ENCODE results near the gene TPST1.

Gene TPST1

GRCh38 chr7:66211429-66211828 is 6.3 kb downstream of the TPST1 start:
- TF ChIP-seq GATA3 (IDR thresholded peaks at IDR 0.05; ENCODE audit: low read depth, low read length) (no peak), GATA2 (IDR thresholded peaks at IDR 0.05; ENCODE audit: low read depth, low read length) (no peak)

GRCh38 chr7:66213637-66214036 is 8.5 kb downstream of the TPST1 start:
- TF ChIP-seq GATA3 (IDR thresholded peaks at IDR 0.05; ENCODE audit: low read depth, low read length) (no peak), GATA2 (IDR thresholded peaks at IDR 0.05; ENCODE audit: low read depth, low read length) (no peak)

- TF ChIP-seq GATA2 (IDR thresholded peaks at IDR 0.05; ENCODE audit: low read depth, low read length) (no peak), GATA3 (IDR thresholded peaks at IDR 0.05; ENCODE audit: low read depth, low read length) (no peak)
Measured at GRCh38 chr7:66216687-66217086, 11.6 kb downstream of the TPST1 start.

DNA sequence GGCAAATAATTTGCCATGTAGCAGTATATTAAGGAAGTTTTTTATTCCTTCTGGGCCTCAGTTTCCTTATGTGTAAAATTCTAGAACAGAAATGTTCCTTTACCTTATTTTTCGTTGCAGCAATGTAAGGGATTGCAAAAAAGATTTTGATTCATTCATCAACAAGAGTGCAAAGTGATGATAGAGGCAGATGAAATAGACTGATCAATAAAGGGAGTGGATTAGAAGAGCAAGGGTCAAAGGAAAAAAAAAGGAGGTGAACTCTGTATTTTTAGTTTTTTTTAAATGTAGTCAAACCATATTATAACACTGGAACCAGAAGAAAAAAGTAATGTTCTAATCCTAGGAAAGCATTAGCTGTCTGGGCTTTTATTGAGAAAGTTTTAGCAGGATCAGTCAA is 14.7 kb downstream of the TPST1 start:
- no peak for TF ChIP-seq GATA2 (IDR thresholded peaks at IDR 0.05; ENCODE audit: low read depth, low read length)

GRCh38 chr7:66221442-66221841 is 16.3 kb downstream of the TPST1 start:
- TF ChIP-seq GATA2 (IDR thresholded peaks at IDR 0.05; ENCODE audit: low read depth, low read length), result no peak
- no peak for TF ChIP-seq GATA3 (IDR thresholded peaks at IDR 0.05; ENCODE audit: low read depth, low read length)

- no peak for TF ChIP-seq GATA3 (IDR thresholded peaks at IDR 0.05; ENCODE audit: low read depth, low read length)
- no peak for TF ChIP-seq GATA2 (IDR thresholded peaks at IDR 0.05; ENCODE audit: low read depth, low read length)
Measured at GRCh38 chr7:66227808-66228207, 22.7 kb downstream of the TPST1 start.

GRCh38 chr7:66233638-66234037 is 28.5 kb downstream of the TPST1 start:
- TF ChIP-seq GATA3 (IDR thresholded peaks at IDR 0.05; ENCODE audit: low read depth, low read length), result no peak
- no peak for TF ChIP-seq GATA2 (IDR thresholded peaks at IDR 0.05; ENCODE audit: low read depth, low read length)

DNA sequence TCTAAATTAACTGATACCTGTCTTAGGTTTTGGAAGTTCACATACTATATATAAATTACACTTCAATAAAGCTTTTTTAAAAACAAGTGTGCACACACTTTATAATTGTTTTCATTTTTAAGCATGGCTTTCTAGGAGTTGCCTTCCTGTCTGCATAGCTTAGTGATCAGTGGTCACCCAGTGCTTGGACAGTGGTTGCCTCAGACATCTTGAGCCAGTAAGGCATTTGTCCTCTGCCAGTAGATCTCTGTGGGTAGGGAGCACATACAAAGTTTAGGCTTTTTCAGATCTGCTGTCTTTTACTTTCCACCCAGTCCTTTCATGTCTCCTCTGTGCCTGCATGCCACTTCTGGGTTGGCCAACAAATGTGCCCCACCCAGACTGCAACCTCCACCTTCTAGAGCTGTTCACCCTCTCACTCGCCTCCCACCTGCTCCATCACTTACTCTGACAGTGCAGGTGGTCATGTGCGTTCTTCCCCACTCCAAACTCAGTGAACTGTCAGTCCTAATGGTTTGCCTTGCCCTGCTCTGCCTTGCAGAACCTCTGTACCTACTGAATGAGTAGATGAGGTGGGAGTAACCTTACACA is 31.7 kb downstream of the TPST1 start:
- TF ChIP-seq GATA2 (IDR thresholded peaks at IDR 0.05; ENCODE audit: low read depth, low read length), result no peak

GRCh38 chr7:66237906-66238772 is 33.0 kb downstream of the TPST1 start:
- TF ChIP-seq GATA2 (IDR thresholded peaks at IDR 0.05; ENCODE audit: low read depth, low read length), result no peak
- TF ChIP-seq GATA3 (IDR thresholded peaks at IDR 0.05; ENCODE audit: low read depth, low read length), result no peak

- TF ChIP-seq GATA2 (IDR thresholded peaks at IDR 0.05; ENCODE audit: low read depth, low read length) (no peak), GATA3 (IDR thresholded peaks at IDR 0.05; ENCODE audit: low read depth, low read length) (no peak)
Measured at GRCh38 chr7:66238773-66239466, 33.8 kb downstream of the TPST1 start.

- no peak for TF ChIP-seq GATA3 (IDR thresholded peaks at IDR 0.05; ENCODE audit: low read depth, low read length)
- TF ChIP-seq GATA2 (IDR thresholded peaks at IDR 0.05; ENCODE audit: low read depth, low read length), result no peak
Measured at GRCh38 chr7:66239467-66239856, 34.3 kb downstream of the TPST1 start.

DNA sequence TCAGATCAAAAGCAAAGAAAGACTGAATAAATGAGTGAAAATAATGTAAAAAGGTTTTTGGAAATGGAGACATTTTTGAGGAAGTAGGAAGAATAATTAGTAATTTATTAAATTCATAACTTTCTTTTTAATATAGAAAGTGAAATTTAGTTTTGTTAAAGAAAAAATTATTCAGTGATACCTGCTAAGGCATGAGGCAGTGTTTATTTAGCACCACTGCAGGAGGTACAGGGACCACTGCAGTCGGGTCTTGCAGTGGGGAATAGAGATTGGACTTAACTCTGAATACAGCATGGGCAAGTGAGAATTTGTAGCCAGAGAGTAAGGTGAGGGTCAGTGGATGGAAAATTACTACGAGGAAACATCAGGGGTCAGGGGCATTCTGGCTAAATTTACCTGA is 39.9 kb downstream of the TPST1 start:
- no peak for TF ChIP-seq GATA3 (IDR thresholded peaks at IDR 0.05; ENCODE audit: low read depth, low read length)
- no peak for TF ChIP-seq GATA2 (IDR thresholded peaks at IDR 0.05; ENCODE audit: low read depth, low read length)

GRCh38 chr7:66246554-66247171 is 41.5 kb downstream of the TPST1 start:
- TF ChIP-seq GATA2 (IDR thresholded peaks at IDR 0.05; ENCODE audit: low read depth, low read length) (no peak), GATA3 (IDR thresholded peaks at IDR 0.05; ENCODE audit: low read depth, low read length) (no peak)

DNA sequence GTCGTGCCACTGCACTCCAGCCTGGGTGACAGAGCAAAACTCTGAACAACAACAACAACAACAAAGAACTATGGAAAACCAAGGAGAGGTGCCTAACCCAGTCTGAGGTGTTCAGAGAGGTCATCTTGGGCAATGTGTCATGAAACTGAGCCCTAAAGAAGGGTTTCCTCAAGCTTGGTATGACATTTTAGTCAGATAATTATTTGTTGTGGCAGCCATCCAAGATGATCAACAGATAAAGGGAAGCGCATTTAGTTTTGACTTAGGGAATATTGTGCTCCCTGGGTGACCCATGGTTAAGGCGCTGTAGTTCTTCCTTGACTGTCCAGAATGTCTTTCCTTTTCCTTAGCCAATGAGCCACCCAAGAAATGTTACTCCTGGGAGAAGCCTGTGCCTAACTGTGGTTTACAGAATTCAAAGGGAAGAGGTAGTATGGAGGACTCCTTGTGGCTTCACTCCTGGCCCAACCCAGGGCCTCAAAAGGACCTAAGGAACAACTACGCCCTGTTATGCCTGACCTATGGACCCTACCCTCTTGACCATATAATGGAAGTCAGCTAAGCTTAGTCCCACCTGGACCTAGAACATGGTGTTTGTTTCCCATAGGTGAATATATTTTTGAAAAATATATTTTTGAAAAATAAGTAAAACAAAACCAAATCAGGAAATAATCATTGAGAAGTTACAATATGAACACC is 42.4 kb downstream of the TPST1 start:
- TF ChIP-seq GATA2 (IDR thresholded peaks at IDR 0.05; ENCODE audit: low read depth, low read length) (no peak), GATA3 (IDR thresholded peaks at IDR 0.05; ENCODE audit: low read depth, low read length) (no peak)
